Measurements from ENCODE around the gene TSFM.

TSFM gene

DNA sequence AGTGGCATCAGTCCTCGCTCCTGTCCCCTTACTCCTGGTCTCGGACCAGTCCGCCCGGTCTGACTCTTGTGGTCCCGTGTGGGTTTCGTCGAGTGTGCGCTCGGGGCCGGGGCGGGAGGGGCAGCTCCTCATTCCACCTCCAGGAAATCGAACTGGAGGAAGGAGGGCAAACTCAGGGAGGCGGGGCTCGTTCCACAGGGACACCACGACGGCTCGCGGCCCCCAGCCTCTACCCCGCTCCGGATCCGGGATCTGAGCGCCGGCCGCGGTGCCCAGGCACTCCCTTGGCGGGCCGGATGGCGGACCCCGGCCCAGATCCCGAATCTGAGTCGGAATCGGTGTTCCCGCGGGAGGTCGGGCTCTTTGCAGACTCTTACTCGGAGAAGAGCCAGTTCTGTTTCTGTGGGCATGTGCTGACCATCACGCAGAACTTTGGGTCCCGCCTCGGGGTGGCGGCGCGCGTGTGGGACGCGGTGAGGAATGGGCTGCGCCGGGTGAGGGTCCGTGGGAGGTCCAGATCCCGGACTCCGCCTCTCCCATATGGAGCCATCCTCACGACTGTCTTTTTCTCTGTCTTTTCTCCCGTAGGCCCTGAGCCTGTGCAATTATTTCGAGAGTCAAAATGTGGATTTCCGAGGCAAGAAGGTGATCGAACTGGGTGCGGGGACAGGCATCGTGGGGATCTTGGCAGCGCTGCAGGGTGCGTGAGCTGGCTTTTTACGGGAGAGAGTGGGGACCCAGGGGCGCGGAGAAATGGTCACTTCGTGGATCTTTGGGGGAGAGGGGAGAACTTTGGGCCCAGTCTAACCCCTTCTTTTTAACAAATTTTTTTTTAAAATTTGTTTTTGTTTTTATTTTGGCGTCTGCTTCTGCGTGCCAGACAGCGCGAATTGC is 9.9 kb upstream of the TSFM start, which contains the start of gene EEF1AKMT3:
EEF1AKMT3 (plus strand) TSS at position 186 of the 894 bp plus-strand sequence; CDS start at position 297, 111 bp downstream.
- TF ChIP-seq, protein P1, sequence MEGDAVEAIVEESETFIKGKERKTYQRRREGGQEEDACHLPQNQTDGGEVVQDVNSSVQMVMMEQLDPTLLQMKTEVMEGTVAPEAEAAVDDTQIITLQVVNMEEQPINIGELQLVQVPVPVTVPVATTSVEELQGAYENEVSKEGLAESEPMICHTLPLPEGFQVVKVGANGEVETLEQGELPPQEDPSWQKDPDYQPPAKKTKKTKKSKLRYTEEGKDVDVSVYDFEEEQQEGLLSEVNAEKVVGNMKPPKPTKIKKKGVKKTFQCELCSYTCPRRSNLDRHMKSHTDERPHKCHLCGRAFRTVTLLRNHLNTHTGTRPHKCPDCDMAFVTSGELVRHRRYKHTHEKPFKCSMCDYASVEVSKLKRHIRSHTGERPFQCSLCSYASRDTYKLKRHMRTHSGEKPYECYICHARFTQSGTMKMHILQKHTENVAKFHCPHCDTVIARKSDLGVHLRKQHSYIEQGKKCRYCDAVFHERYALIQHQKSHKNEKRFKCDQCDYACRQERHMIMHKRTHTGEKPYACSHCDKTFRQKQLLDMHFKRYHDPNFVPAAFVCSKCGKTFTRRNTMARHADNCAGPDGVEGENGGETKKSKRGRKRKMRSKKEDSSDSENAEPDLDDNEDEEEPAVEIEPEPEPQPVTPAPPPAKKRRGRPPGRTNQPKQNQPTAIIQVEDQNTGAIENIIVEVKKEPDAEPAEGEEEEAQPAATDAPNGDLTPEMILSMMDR (IDR thresholded peaks at IDR 0.05), result no peak

DNA sequence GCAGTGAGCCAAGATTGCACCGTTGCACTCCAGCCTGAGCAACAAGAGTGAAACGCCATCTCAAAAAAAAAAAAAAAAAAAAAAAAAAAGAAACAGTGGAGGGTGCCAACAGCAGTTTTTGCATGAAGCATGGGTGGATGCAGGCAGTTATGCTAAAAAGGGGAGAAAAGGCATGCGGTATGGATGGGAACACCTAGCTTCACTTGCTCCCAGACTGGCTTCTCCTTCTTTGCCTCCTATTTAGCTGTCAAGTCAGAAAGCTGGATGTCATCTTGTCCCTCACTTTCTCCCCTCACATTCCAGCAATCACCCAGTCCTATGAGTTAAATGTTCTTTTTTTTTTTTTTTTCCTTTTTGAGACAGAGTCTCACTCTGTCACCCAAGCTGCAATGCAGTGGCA is 7.5 kb upstream of the TSFM start:
- TF ChIP-seq, protein P1 (IDR thresholded peaks at IDR 0.05), result no peak

DNA sequence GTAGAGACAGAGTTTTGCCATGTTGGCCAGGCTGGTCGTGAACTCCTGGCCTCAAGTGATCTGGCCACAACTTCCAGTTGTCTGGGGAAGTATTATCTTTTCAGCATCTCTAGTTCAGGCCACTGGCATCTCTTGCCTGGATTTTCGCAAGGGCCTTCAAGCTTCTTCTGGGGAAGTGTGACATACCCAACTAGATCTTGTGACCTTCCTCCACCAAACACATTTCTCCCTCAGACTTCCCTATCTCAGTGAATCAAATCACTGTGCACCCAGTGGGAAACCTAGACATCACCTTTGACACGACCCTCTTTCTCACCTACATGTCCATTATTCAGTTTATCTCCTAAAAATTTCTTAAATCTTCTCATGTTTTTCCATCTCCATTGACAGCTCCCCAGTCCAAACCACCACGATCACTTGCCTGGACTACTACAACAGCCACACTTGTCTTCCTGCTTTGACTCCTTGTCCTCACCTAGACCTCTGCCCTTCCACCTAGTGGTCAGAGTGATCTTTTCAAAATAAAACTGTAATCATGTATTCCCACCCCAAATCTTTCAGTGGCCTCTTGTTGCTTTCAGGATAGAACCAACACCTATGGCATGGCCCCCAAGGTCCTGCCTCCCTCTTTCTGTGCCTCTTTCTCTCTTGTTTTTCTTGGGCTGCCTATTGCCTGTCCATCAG is 6.9 kb upstream of the TSFM start:
- TF ChIP-seq, protein P1 (IDR thresholded peaks at IDR 0.05), result no peak

DNA sequence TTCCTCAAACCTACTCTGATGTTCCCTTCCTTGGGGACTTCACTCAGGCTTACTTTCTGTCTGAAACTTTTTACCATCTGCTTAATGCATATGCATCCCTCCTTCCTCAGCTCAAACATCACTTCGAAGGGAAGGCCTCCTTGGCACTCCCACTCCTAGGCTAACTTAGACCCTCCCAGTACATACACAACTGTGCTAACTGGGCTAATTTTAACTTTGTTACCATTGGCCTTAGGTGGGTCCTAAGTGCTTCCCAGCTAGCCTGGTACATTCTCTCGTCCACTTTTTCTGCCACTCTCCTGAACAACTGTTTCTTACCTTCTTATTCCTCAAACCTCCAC is 6.4 kb upstream of the TSFM start:
- TF ChIP-seq, protein P1 (IDR thresholded peaks at IDR 0.05), result no peak

DNA sequence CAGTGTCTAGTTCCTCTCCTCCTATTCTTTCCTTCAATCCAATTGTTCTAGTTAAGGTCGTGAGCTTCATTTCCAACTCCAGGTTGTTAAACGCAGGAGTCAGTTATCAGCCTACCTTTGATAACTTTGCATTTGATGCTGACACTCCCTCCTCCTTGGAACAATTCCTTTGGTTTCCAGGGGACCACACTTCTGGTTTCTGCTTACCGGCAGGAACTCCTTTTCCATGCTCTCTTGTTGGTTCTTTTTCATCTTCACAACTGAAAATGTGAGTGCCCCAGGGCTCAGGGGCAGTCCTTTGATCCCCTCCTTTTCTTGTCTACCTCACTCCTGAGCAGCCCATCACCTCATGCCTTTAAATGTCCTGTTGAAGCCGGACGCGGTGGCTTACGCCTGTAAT is 5.2 kb upstream of the TSFM start:
- TF ChIP-seq, protein P1 (IDR thresholded peaks at IDR 0.05), result no peak

DNA sequence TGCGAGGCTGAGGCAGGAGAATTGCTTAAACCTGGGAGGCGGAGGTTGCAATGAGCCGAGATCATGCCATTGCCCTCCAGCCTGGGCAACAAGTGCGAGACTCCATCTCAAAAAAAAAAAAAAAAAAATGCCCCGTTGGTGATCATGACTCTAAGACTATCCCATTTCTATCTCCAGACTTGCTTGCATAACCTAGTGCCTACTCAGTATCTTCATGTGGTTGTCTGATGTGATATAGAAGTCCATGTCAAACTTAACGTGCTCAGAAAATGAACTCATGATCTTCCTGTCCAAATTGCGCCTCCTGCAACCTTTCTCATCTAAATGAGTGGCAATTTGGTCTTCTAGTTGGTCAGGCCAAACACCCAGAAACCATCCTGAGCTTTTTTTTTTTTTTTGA is 4.7 kb upstream of the TSFM start:
- TF ChIP-seq, protein P1 (IDR thresholded peaks at IDR 0.05), result no peak

DNA sequence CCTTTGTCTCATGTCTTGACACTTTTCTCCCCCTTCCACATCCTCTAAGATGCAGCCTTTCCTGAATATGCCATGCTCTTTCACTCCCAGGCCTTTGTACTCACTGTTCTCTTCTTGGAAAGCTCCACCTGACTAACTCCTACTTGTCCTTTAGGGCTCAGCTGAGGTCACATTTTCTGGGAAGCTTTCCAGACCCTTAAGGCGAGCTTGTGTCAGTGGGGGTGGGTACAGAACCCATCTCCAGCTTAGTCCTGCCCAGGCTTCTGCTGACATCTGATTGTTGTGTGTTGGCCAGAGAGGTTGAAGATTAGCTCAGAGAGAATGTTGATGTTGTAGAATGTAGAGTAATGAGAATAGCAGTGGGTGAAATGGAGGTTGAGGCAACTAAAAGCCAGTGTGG is 2.9 kb upstream of the TSFM start:
- TF ChIP-seq, protein P1 (IDR thresholded peaks at IDR 0.05), result no peak

Measured in LNCAP (cell line).